SK-N-SH treated with all-trans-retinoic acid at 6 μM for 48 hours (cell line): ENCODE data around the gene SEC24D.

Source experiments
- ATAC-seq: fragments of 200-7000 bp; cut with Tn5 transposase; 3 replicates; pipeline ENCODE4 v1.9.1; 2020; ENCODE audit warnings: mild to moderate bottlenecking, moderate library complexity
- BACH2 ChIP-seq: fragments of 250-450 bp; sonication (Bioruptor Pico); IDR thresholded peaks from 2 replicates; pipeline ENCODE4 v1.9.0; 2021; ENCODE audit warnings: mild to moderate bottlenecking, borderline replicate concordance
- CSDC2 ChIP-seq: fragments of 250-450 bp; sonication (Bioruptor Pico); IDR thresholded peaks from 2 replicates; pipeline ENCODE4 v1.5.0; 2020; ENCODE audit warnings: mild to moderate bottlenecking, moderate library complexity
- ESRRG ChIP-seq: fragments of 250-450 bp; sonication (Bioruptor Pico); IDR thresholded peaks from 2 replicates; pipeline ENCODE4 v1.6.1; 2021; ENCODE audit warnings: mild to moderate bottlenecking
- GLIS3 ChIP-seq: fragments of 250-450 bp; sonication (Bioruptor Pico); IDR thresholded peaks from 2 replicates; pipeline ENCODE4 v1.5.0; 2020; ENCODE audit warnings: mild to moderate bottlenecking, moderate library complexity
- ISL1 ChIP-seq: fragments of 250-450 bp; sonication (Bioruptor Pico); IDR thresholded peaks from 2 replicates; pipeline ENCODE4 v2.1.2; 2022; ENCODE audit warnings: mild to moderate bottlenecking, moderate library complexity
- OSR1 ChIP-seq: fragments of 250-450 bp; sonication (Bioruptor Pico); IDR thresholded peaks from 2 replicates; pipeline ENCODE4 v1.8.0; 2022; ENCODE audit warnings: moderate library complexity, mild to moderate bottlenecking, inconsistent platforms
- PATZ1 ChIP-seq: fragments of 250-450 bp; sonication (Bioruptor Pico); IDR thresholded peaks from 2 replicates; pipeline ENCODE4 v1.8.0; 2020; ENCODE audit warnings: mild to moderate bottlenecking, moderate library complexity, borderline replicate concordance
- PPARA ChIP-seq: fragments of 250-450 bp; sonication (Bioruptor Pico); IDR thresholded peaks from 2 replicates; pipeline ENCODE4 v1.5.0; 2020; ENCODE audit warnings: mild to moderate bottlenecking, borderline replicate concordance
- RARB ChIP-seq: fragments of 250-450 bp; sonication (Bioruptor Pico); IDR thresholded peaks from 2 replicates; pipeline ENCODE4 v1.8.0; 2021; ENCODE audit warnings: mild to moderate bottlenecking, moderate library complexity
- SNAI2 ChIP-seq: fragments of 250-450 bp; sonication (Bioruptor Pico); IDR thresholded peaks from 2 replicates; pipeline ENCODE4 v1.5.0; 2020; ENCODE audit warnings: mild to moderate bottlenecking, moderate library complexity
- TCF4 ChIP-seq: fragments of 250-450 bp; sonication (Bioruptor Pico); IDR thresholded peaks from 2 replicates; pipeline ENCODE4 v1.8.0; 2021; ENCODE audit warnings: mild to moderate bottlenecking, moderate library complexity, borderline replicate concordance
- TSHZ2 ChIP-seq: fragments of 250-450 bp; sonication (Bioruptor Pico); IDR thresholded peaks from 2 replicates; pipeline ENCODE4 v1.5.0; 2020; ENCODE audit warnings: mild to moderate bottlenecking, moderate library complexity
- ZC3H10 ChIP-seq: fragments of 250-450 bp; sonication (Bioruptor Pico); IDR thresholded peaks from 2 replicates; pipeline ENCODE4 v1.5.1; 2021; ENCODE audit warnings: mild to moderate bottlenecking, moderate library complexity
- ZFP3 ChIP-seq: fragments of 250-450 bp; sonication (Bioruptor Pico); IDR thresholded peaks from 2 replicates; pipeline ENCODE4 v1.5.0; 2020; ENCODE audit warnings: mild to moderate bottlenecking, moderate library complexity
- ZFP30 ChIP-seq: fragments of 450-650 bp; formaldehyde crosslinking; IDR thresholded peaks from 2 replicates; pipeline ENCODE4 v1.5.0; 2022; ENCODE audit warnings: mild to moderate bottlenecking, moderate library complexity
- ZNF565 ChIP-seq: fragments of 450-650 bp; formaldehyde crosslinking; conservative IDR thresholded peaks from 2 replicates; pipeline ENCODE4 v1.5.0; 2020; ENCODE audit warnings: low read depth, mild to moderate bottlenecking, moderate library complexity
- ZNF70 ChIP-seq: fragments of 450-650 bp; formaldehyde crosslinking; IDR thresholded peaks from 2 replicates; pipeline ENCODE4 v1.5.0; 2020; ENCODE audit warnings: mild to moderate bottlenecking, moderate library complexity
- ZNF8 ChIP-seq: fragments of 450-650 bp; formaldehyde crosslinking; IDR thresholded peaks from 2 replicates; pipeline ENCODE4 v1.5.0; 2020; ENCODE audit warnings: mild to moderate bottlenecking, moderate library complexity
- TF ChIP-seq, protein P1 (sequence below): fragments of 250-450 bp; sonication (Bioruptor Pico); IDR thresholded peaks from 2 replicates; pipeline ENCODE4 v1.8.0; 2021; ENCODE audit warnings: low read depth, mild to moderate bottlenecking, moderate library complexity, borderline replicate concordance
- TF ChIP-seq, protein P2 (sequence below): fragments of 250-450 bp; sonication (Bioruptor Pico); IDR thresholded peaks from 2 replicates; pipeline ENCODE4 v1.5.1; 2021; ENCODE audit warnings: mild to moderate bottlenecking, moderate library complexity

SEC24D gene

DNA sequence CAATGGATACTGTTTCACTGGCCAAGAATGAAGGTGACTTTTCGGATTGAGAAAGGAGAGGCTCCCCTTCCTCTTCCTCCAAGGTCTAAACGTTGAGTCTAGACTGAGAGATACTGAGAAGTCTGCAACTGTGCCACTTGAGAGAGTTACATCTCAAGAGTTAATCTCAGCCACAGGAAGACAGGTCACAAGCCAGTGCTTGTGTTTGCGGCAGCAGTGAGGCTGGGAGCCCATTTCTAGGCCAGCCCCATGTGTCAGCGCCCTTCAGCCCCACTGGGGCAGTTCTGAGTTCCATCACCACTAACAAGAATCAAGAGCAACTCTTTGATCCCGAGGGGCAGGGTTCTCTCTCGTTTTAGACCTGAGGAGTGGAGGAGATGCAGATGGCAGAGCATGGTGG is 7.3 kb upstream of the SEC24D start:
- ATAC-seq = no peak
- TF ChIP-seq, protein P1, sequence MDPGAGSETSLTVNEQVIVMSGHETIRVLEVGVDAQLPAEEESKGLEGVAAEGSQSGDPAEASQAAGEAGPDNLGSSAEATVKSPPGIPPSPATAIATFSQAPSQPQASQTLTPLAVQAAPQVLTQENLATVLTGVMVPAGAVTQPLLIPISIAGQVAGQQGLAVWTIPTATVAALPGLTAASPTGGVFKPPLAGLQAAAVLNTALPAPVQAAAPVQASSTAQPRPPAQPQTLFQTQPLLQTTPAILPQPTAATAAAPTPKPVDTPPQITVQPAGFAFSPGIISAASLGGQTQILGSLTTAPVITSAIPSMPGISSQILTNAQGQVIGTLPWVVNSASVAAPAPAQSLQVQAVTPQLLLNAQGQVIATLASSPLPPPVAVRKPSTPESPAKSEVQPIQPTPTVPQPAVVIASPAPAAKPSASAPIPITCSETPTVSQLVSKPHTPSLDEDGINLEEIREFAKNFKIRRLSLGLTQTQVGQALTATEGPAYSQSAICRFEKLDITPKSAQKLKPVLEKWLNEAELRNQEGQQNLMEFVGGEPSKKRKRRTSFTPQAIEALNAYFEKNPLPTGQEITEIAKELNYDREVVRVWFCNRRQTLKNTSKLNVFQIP (CRISPR knock-in tag) = no peak
- TF ChIP-seq PATZ1 (CRISPR knock-in tag) = no peak
- no peak for TF ChIP-seq SNAI2 (CRISPR knock-in tag)
- TF ChIP-seq ZFP30 (CRISPR knock-in tag) = no peak
- TF ChIP-seq TSHZ2 (CRISPR knock-in tag) = no peak
- no peak for TF ChIP-seq CSDC2 (CRISPR knock-in tag)
- no peak for TF ChIP-seq ZFP3 (CRISPR knock-in tag)
- TF ChIP-seq BACH2 (CRISPR knock-in tag) = no peak
- TF ChIP-seq PPARA (CRISPR knock-in tag) = no peak
- no peak for TF ChIP-seq ZNF70 (CRISPR knock-in tag)
- TF ChIP-seq ZNF565 (CRISPR knock-in tag) = no peak
- no peak for TF ChIP-seq OSR1
- TF ChIP-seq, protein P2, sequence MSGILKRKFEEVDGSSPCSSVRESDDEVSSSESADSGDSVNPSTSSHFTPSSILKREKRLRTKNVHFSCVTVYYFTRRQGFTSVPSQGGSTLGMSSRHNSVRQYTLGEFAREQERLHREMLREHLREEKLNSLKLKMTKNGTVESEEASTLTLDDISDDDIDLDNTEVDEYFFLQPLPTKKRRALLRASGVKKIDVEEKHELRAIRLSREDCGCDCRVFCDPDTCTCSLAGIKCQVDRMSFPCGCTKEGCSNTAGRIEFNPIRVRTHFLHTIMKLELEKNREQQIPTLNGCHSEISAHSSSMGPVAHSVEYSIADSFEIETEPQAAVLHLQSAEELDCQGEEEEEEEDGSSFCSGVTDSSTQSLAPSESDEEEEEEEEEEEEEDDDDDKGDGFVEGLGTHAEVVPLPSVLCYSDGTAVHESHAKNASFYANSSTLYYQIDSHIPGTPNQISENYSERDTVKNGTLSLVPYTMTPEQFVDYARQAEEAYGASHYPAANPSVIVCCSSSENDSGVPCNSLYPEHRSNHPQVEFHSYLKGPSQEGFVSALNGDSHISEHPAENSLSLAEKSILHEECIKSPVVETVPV (CRISPR knock-in tag) = no peak
- no peak for TF ChIP-seq ESRRG (CRISPR knock-in tag)

DNA sequence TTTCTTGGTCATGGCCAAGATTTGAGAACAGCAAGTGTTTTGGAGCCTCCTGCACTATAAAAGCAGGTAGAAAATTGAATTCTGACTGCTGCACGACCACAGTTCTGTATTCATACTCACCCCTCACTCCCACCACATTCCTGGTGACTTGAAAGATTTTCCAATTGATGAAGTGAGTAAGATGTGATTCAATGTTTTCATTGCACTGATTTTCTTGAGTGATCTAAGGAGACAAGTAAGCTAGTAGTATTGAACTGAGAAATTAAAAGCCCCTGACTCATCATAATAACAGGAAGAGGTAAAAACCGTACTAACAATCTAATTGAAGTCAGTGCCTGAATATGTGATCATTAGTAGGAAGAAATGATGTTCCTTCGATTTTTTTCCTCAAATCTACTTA is 6.1 kb upstream of the SEC24D start:
- ATAC-seq = peak; percentile 51
- no peak for TF ChIP-seq ZNF565 (CRISPR knock-in tag)
- no peak for TF ChIP-seq ZFP30 (CRISPR knock-in tag)
- TF ChIP-seq ISL1 = no peak
- TF ChIP-seq TSHZ2 (CRISPR knock-in tag) = no peak
- TF ChIP-seq GLIS3 (CRISPR knock-in tag) = no peak
- no peak for TF ChIP-seq ZC3H10

GRCh38 chr4:118839221-118839927 is 3.4 kb upstream of the SEC24D start:
- ATAC-seq = no peak
- TF ChIP-seq ZNF565 (CRISPR knock-in tag) = no peak
- TF ChIP-seq RARB = no peak
- TF ChIP-seq ESRRG (CRISPR knock-in tag) = no peak
- no peak for TF ChIP-seq ZNF8 (CRISPR knock-in tag)
- TF ChIP-seq, protein P1 (CRISPR knock-in tag) = no peak
- TF ChIP-seq ZNF70 (CRISPR knock-in tag) = no peak
- no peak for TF ChIP-seq TSHZ2 (CRISPR knock-in tag)
- no peak for TF ChIP-seq ZFP3 (CRISPR knock-in tag)
- no peak for TF ChIP-seq ZFP30 (CRISPR knock-in tag)
- no peak for TF ChIP-seq TCF4 (CRISPR knock-in tag)
- no peak for TF ChIP-seq ISL1
